Fibroblast of peridontal ligament (primary cell): ENCODE results near the gene SLC13A2.
"Not testable (repeated sequence)": the region's sequence is repeated elsewhere in the genome, so short reads cannot be mapped to it uniquely, and the experiment has no call there.

ENCODE experiments used
- DNase-seq: peaks from one replicate; pipeline ENCODE4 v3.0.0-alpha.2; 2010; ENCODE audit errors: extremely low read depth

SLC13A2 gene

GRCh38 chr17:28514561-28515002 is 41.1 kb downstream of the SLC13A2 start:
- DNase-seq: no peak

GRCh38 chr17:28515518-28515917 is 42.1 kb downstream of the SLC13A2 start:
- no peak for DNase-seq

GRCh38 chr17:28518132-28518531 is 44.7 kb downstream of the SLC13A2 start:
- no peak for DNase-seq

- no peak for DNase-seq
Measured at GRCh38 chr17:28518578-28518977, 45.1 kb downstream of the SLC13A2 start.

GRCh38 chr17:28519236-28519635 is 45.8 kb downstream of the SLC13A2 start:
- DNase-seq: no peak

- no peak for DNase-seq
Measured at GRCh38 chr17:28520687-28521086, 47.2 kb downstream of the SLC13A2 start.

- DNase-seq: no peak
Measured at GRCh38 chr17:28521311-28522085, 48.1 kb downstream of the SLC13A2 start.

GRCh38 chr17:28522281-28522680 is 48.8 kb downstream of the SLC13A2 start:
- DNase-seq: not testable (repeated sequence)

GRCh38 chr17:28523186-28523585 is 49.7 kb downstream of the SLC13A2 start:
- no peak for DNase-seq

- DNase-seq: no peak
Measured at GRCh38 chr17:28523876-28524275, 50.4 kb downstream of the SLC13A2 start.

GRCh38 chr17:28524476-28525424 is 51.3 kb downstream of the SLC13A2 start:
- DNase-seq: peak; percentile 55

GRCh38 chr17:28526381-28526780 is 52.9 kb downstream of the SLC13A2 start:
- no peak for DNase-seq

- no peak for DNase-seq
Measured at GRCh38 chr17:28527181-28527681, 53.8 kb downstream of the SLC13A2 start.

GRCh38 chr17:28527859-28528258 is 54.4 kb downstream of the SLC13A2 start:
- DNase-seq: no peak

GRCh38 chr17:28528327-28529012 is 55.0 kb downstream of the SLC13A2 start:
- no peak for DNase-seq

- DNase-seq: no peak
Measured at GRCh38 chr17:28529013-28529400, 55.6 kb downstream of the SLC13A2 start.

- no peak for DNase-seq
Measured at GRCh38 chr17:28530250-28530649, 56.8 kb downstream of the SLC13A2 start.

GRCh38 chr17:28530926-28531325 is 57.5 kb downstream of the SLC13A2 start:
- DNase-seq: no peak

- DNase-seq: no peak
Measured at GRCh38 chr17:28532050-28532960, 58.9 kb downstream of the SLC13A2 start.

- no peak for DNase-seq
Measured at GRCh38 chr17:28533091-28533807, 59.8 kb downstream of the SLC13A2 start.
